Measurements from ENCODE around the gene C3orf18.

The C3orf18 gene

GRCh38 chr3:50537421-50538129 lies 30.0 kb downstream of the C3orf18 start:
- H3K36me3 ChIP-seq (ENCODE audit: insufficient read depth, low read depth, low read length), result no peaks in the 10 kb centered on the region
- peaks cover 12% of the 10 kb centered on the region; the same call in 1 of the 2 replicates for H3K27me3 ChIP-seq (ENCODE audit: insufficient read depth, low read length)
- no peak overlapping the region for H3K27ac ChIP-seq (ENCODE audit: low read length)

GRCh38 chr3:50536471-50537180 lies 30.9 kb downstream of the C3orf18 start:
- no peak overlapping the region for H3K9ac ChIP-seq (ENCODE audit: low read depth, low read length)
- H3K9me3 ChIP-seq (ENCODE audit: insufficient read depth, low read depth, low read length), result no peaks in the 10 kb centered on the region
- peaks cover 12% of the 10 kb centered on the region for H3K4me1 ChIP-seq (ENCODE audit: insufficient read depth, low read length)
- no peaks in the 10 kb centered on the region for H3K36me3 ChIP-seq (ENCODE audit: insufficient read depth, low read depth, low read length)
- no peak overlapping the region for H3K4me3 ChIP-seq (ENCODE audit: low read length)
- peaks cover 14% of the 10 kb centered on the region for H3K27me3 ChIP-seq (ENCODE audit: insufficient read depth, low read length)
- no peak overlapping the region for H3K27ac ChIP-seq (ENCODE audit: low read length)

More at GRCh38 chr3:50537421-50538129, 30.0 kb downstream of the C3orf18 start:
- Histone ChIP-seq H3K9ac (ENCODE audit: low read depth, low read length) (no peak overlapping the region), H3K4me3 (ENCODE audit: low read length) (no peak overlapping the region), H3K4me1 (ENCODE audit: insufficient read depth, low read length) (peaks cover 12% of the 10 kb centered on the region; the same call in 1 of the 2 replicates), H3K9me3 (ENCODE audit: insufficient read depth, low read depth, low read length) (no peaks in the 10 kb centered on the region)

GRCh38 chr3:50534681-50535330 lies 32.7 kb downstream of the C3orf18 start:
- Histone ChIP-seq H3K27me3 (ENCODE audit: insufficient read depth, low read length) (peaks cover 25% of the 10 kb centered on the region), H3K36me3 (ENCODE audit: insufficient read depth, low read depth, low read length) (no peaks in the 10 kb centered on the region), H3K27ac (ENCODE audit: low read length) (no peak overlapping the region), H3K9me3 (ENCODE audit: insufficient read depth, low read depth, low read length) (no peaks in the 10 kb centered on the region), H3K4me1 (ENCODE audit: insufficient read depth, low read length) (peaks cover 13% of the 10 kb centered on the region), H3K4me3 (ENCODE audit: low read length) (no peak overlapping the region), H3K9ac (ENCODE audit: low read depth, low read length) (no peak overlapping the region)

- Histone ChIP-seq H3K27me3 (ENCODE audit: insufficient read depth, low read length) (peaks cover 33% of the 10 kb centered on the region), H3K9ac (ENCODE audit: low read depth, low read length) (no peak overlapping the region), H3K4me1 (ENCODE audit: insufficient read depth, low read length) (peaks cover 9% of the 10 kb centered on the region), H3K9me3 (ENCODE audit: insufficient read depth, low read depth, low read length) (no peaks in the 10 kb centered on the region), H3K27ac (ENCODE audit: low read length) (no peak overlapping the region), H3K36me3 (ENCODE audit: insufficient read depth, low read depth, low read length) (no peaks in the 10 kb centered on the region), H3K4me3 (ENCODE audit: low read length) (no peak overlapping the region)
These were observed 33.6 kb downstream of the C3orf18 start for GRCh38 chr3:50533807-50534461.

GRCh38 chr3:50533316-50533715 lies 34.2 kb downstream of the C3orf18 start:
- Histone ChIP-seq H3K36me3 (ENCODE audit: insufficient read depth, low read depth, low read length) (no peaks in the 10 kb centered on the region), H3K4me1 (ENCODE audit: insufficient read depth, low read length) (peaks cover 4% of the 10 kb centered on the region), H3K4me3 (ENCODE audit: low read length) (no peak overlapping the region), H3K9me3 (ENCODE audit: insufficient read depth, low read depth, low read length) (no peaks in the 10 kb centered on the region), H3K9ac (ENCODE audit: low read depth, low read length) (no peak overlapping the region), H3K27me3 (ENCODE audit: insufficient read depth, low read length) (peaks cover 39% of the 10 kb centered on the region), H3K27ac (ENCODE audit: low read length) (no peak overlapping the region)

- H3K27ac ChIP-seq (ENCODE audit: low read length), result no peak overlapping the region
- H3K27me3 ChIP-seq (ENCODE audit: insufficient read depth, low read length), result peaks cover 39% of the 10 kb centered on the region
- H3K9me3 ChIP-seq (ENCODE audit: insufficient read depth, low read depth, low read length), result no peaks in the 10 kb centered on the region
- peaks cover 4% of the 10 kb centered on the region for H3K4me1 ChIP-seq (ENCODE audit: insufficient read depth, low read length)
- H3K4me3 ChIP-seq (ENCODE audit: low read length), result no peak overlapping the region
- no peak overlapping the region for H3K9ac ChIP-seq (ENCODE audit: low read depth, low read length)
- H3K36me3 ChIP-seq (ENCODE audit: insufficient read depth, low read depth, low read length), result no peaks in the 10 kb centered on the region
These were observed 35.4 kb downstream of the C3orf18 start for GRCh38 chr3:50532062-50532705.

- Histone ChIP-seq H3K36me3 (ENCODE audit: insufficient read depth, low read depth, low read length) (no peaks in the 10 kb centered on the region), H3K27ac (ENCODE audit: low read length) (no peak overlapping the region), H3K9me3 (ENCODE audit: insufficient read depth, low read depth, low read length) (no peaks in the 10 kb centered on the region), H3K27me3 (ENCODE audit: insufficient read depth, low read length) (peaks cover 39% of the 10 kb centered on the region), H3K4me1 (ENCODE audit: insufficient read depth, low read length) (peaks cover 4% of the 10 kb centered on the region), H3K9ac (ENCODE audit: low read depth, low read length) (no peak overlapping the region), H3K4me3 (ENCODE audit: low read length) (no peak overlapping the region)
These were observed 36.3 kb downstream of the C3orf18 start for GRCh38 chr3:50531201-50531600.

GRCh38 chr3:50530001-50530970 lies 37.3 kb downstream of the C3orf18 start:
- no peaks in the 10 kb centered on the region for H3K36me3 ChIP-seq (ENCODE audit: insufficient read depth, low read depth, low read length)
- H3K4me3 ChIP-seq (ENCODE audit: low read length), result peak overlapping the region; percentile 55; the same call in 1 of the 2 replicates
- peaks cover 4% of the 10 kb centered on the region for H3K4me1 ChIP-seq (ENCODE audit: insufficient read depth, low read length)
- peaks cover 38% of the 10 kb centered on the region for H3K27me3 ChIP-seq (ENCODE audit: insufficient read depth, low read length)
- no peak overlapping the region for H3K27ac ChIP-seq (ENCODE audit: low read length)
- peak overlapping the region; percentile 57; the same call in 1 of the 2 replicates for H3K9ac ChIP-seq (ENCODE audit: low read depth, low read length)
- no peaks in the 10 kb centered on the region for H3K9me3 ChIP-seq (ENCODE audit: insufficient read depth, low read depth, low read length)

- H3K9ac ChIP-seq (ENCODE audit: low read depth, low read length), result no peak overlapping the region
- H3K36me3 ChIP-seq (ENCODE audit: insufficient read depth, low read depth, low read length), result no peaks in the 10 kb centered on the region
- H3K27me3 ChIP-seq (ENCODE audit: insufficient read depth, low read length), result peaks cover 25% of the 10 kb centered on the region
- peaks cover 15% of the 10 kb centered on the region for H3K4me1 ChIP-seq (ENCODE audit: insufficient read depth, low read length)
- H3K4me3 ChIP-seq (ENCODE audit: low read length), result no peak overlapping the region
- no peak overlapping the region for H3K27ac ChIP-seq (ENCODE audit: low read length)
- no peaks in the 10 kb centered on the region for H3K9me3 ChIP-seq (ENCODE audit: insufficient read depth, low read depth, low read length)
These were observed 41.6 kb downstream of the C3orf18 start for GRCh38 chr3:50525987-50526386.

- H3K27ac ChIP-seq (ENCODE audit: low read length), result no peak overlapping the region
- peaks cover 19% of the 10 kb centered on the region for H3K27me3 ChIP-seq (ENCODE audit: insufficient read depth, low read length)
- H3K9me3 ChIP-seq (ENCODE audit: insufficient read depth, low read depth, low read length), result no peaks in the 10 kb centered on the region
- no peak overlapping the region for H3K4me3 ChIP-seq (ENCODE audit: low read length)
- H3K4me1 ChIP-seq (ENCODE audit: insufficient read depth, low read length), result peaks cover 15% of the 10 kb centered on the region
- H3K9ac ChIP-seq (ENCODE audit: low read depth, low read length), result no peak overlapping the region
- H3K36me3 ChIP-seq (ENCODE audit: insufficient read depth, low read depth, low read length), result no peaks in the 10 kb centered on the region
These were observed 42.2 kb downstream of the C3orf18 start for GRCh38 chr3:50525191-50525910.

Measured in iPS-20b (cell line).